Esophagus muscularis mucosa (tissue), 3 donors: ENCODE measurements around the gene HRH2.

Experiments used
- EP300 ChIP-seq: sonication (generic); formaldehyde crosslinking; IDR thresholded peaks from one replicate; pipeline ENCODE4 v1.6.1; 2017; ENCODE audit warnings: antibody characterized with exemption
- TF ChIP-seq, protein P1 (sequence below), 3 experiments: fragments of 200-600 bp in 2 of 3; fragments of 450-650 bp in 1 of 3; sonication (generic) in 2 of 3; IDR thresholded peaks; one replicate each; pipeline ENCODE4 v1.5.1; 2017 to 2019; ENCODE audit warnings: antibody characterized with exemption in 3 of 3, mild to moderate bottlenecking in 2 of 3, moderate library complexity in 1 of 3

DNA sequence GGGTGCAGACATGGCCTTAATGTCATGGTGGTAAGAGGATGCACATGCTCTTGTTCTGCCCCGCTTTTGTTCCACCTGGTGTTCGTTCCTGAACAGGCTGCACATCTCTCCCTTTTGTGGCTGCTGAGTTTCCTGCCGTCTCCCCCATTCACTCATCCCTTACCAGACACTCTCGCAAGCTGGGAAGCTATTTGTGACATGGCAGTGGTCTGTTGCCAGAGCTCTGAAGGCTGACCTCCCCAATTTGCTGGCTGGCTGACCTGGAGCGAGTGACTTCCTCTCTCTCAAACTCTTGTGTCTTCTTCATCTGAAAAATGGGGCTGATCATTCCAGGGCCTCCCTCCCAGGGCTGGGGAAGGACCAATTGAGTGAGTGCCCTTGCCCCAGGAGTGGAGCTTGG lies 35.9 kb downstream of the HRH2 start:
- TF ChIP-seq, protein P1, sequence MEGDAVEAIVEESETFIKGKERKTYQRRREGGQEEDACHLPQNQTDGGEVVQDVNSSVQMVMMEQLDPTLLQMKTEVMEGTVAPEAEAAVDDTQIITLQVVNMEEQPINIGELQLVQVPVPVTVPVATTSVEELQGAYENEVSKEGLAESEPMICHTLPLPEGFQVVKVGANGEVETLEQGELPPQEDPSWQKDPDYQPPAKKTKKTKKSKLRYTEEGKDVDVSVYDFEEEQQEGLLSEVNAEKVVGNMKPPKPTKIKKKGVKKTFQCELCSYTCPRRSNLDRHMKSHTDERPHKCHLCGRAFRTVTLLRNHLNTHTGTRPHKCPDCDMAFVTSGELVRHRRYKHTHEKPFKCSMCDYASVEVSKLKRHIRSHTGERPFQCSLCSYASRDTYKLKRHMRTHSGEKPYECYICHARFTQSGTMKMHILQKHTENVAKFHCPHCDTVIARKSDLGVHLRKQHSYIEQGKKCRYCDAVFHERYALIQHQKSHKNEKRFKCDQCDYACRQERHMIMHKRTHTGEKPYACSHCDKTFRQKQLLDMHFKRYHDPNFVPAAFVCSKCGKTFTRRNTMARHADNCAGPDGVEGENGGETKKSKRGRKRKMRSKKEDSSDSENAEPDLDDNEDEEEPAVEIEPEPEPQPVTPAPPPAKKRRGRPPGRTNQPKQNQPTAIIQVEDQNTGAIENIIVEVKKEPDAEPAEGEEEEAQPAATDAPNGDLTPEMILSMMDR (IDR thresholded peaks at IDR 0.05), result no peak
- TF ChIP-seq EP300, result no peak
